GM12878 (cell line): ENCODE results near the gene ERCC5.

Experiments
- CBX3 ChIP-seq: fragments of 200-600 bp; sonication (generic); IDR thresholded peaks from 2 replicates; pipeline ENCODE4 v1.6.1; 2016; ENCODE audit warnings: low read depth, borderline replicate concordance
- EGR1 ChIP-seq, 2 experiments: IDR thresholded peaks; 1 replicate in 1 of 2; 2 replicates in 1 of 2; pipeline ENCODE4 v1.6.1; 2011 to 2012; ENCODE audit warnings: low read depth in 2 of 2, low read length in 2 of 2, borderline replicate concordance in 1 of 2, mild to moderate bottlenecking in 1 of 2, moderate library complexity in 1 of 2
- MAX ChIP-seq: IDR thresholded peaks from 2 replicates; pipeline ENCODE4 v1.6.1; 2012; ENCODE audit warnings: low read depth, low read length, improper control_type of control experiment
- MYC ChIP-seq: IDR thresholded peaks from 2 replicates; pipeline ENCODE4 v1.6.1; 2011; ENCODE audit warnings: mild to moderate bottlenecking, low read length, moderate library complexity, inconsistent platforms; ENCODE audit not compliant: insufficient read depth, insufficient replicate concordance, insufficient read length, severe bottlenecking
- NBN ChIP-seq: fragments of 450-650 bp; IDR thresholded peaks from 2 replicates; pipeline ENCODE4 v1.6.1; 2016
- POLR2A ChIP-seq: IDR thresholded peaks from 2 replicates; pipeline ENCODE4 v1.6.1; 2011; ENCODE audit warnings: low read depth, mild to moderate bottlenecking, low read length
- SREBF1 ChIP-seq: IDR thresholded peaks from 2 replicates; pipeline ENCODE4 v1.6.1; 2012; ENCODE audit warnings: mild to moderate bottlenecking, low read length
- ZNF274 ChIP-seq: IDR thresholded peaks from one replicate; pipeline ENCODE4 v1.8.0; 2011; ENCODE audit not compliant: insufficient read length, insufficient read depth
- TF ChIP-seq, protein P1 (sequence below): IDR thresholded peaks from 2 replicates; pipeline ENCODE4 v1.6.1; 2011; ENCODE audit warnings: low read depth, mild to moderate bottlenecking, low read length, moderate library complexity, borderline replicate concordance; ENCODE audit errors: extremely low read depth

DNA sequence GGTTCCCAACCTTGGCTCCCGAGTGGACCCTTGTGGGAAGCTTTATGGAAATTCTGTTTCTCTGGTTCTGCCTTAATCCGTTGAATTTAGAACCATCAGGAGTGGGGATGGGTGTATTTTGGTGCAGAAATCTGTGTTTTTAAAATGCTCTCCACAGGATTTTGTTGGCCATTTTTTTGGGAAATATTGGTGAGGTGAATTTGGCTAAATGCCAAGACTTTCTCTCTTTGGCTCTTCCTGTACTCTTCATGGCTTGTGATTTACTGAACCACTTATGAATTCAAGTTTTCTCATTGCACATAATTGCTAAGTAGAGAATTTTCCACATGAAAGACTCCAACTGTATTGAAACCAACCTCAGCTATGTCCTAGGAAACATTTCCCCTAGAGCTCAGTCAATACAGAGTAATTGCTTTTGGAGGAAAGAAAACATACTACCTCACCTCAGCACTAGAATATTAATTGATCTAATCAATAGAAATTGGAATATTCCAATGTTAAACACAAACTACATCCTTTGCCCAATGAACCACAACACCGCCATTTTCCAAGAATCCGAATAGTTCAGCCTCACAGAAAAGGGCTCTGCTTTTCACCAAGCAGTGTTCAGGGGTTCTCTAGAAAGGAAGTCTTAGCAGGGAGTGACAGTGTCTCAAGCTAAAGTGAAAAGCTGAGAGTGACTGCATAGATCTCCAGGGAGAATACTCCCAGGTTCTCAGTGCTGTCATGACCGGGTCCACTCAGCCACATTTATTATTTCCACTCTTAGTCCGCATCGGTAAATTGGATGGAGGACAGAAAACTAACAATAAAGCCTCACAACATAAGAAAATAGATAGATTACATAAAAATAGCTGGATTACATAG lies 60.3 kb downstream of the ERCC5 start:
- TF ChIP-seq CBX3: no peak
- TF ChIP-seq, protein P1, sequence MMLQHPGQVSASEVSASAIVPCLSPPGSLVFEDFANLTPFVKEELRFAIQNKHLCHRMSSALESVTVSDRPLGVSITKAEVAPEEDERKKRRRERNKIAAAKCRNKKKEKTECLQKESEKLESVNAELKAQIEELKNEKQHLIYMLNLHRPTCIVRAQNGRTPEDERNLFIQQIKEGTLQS: no peak
- TF ChIP-seq NBN: no peak
- no peak for TF ChIP-seq EGR1 (IDR thresholded peaks at IDR 0.05; ENCODE audit: borderline replicate concordance in 1 of 2, low read depth in 2 of 2, low read length in 2 of 2)
- TF ChIP-seq POLR2A: no peak
- TF ChIP-seq SREBF1: no peak
- no peak for TF ChIP-seq ZNF274
- no peak for TF ChIP-seq MYC
- no peak for TF ChIP-seq MAX
